HG02970 (cell line): Measurements from ENCODE around the gene TMEM250.

Experiments used
- ATAC-seq: cut with Tn5 transposase; IDR thresholded peaks from one replicate; pipeline ENCODE4 v1.9.1; 2021; ENCODE audit warnings: mild to moderate bottlenecking, moderate library complexity, moderate number of reproducible peaks; ENCODE audit not compliant: unreplicated experiment, low FRiP score

TMEM250 gene

DNA sequence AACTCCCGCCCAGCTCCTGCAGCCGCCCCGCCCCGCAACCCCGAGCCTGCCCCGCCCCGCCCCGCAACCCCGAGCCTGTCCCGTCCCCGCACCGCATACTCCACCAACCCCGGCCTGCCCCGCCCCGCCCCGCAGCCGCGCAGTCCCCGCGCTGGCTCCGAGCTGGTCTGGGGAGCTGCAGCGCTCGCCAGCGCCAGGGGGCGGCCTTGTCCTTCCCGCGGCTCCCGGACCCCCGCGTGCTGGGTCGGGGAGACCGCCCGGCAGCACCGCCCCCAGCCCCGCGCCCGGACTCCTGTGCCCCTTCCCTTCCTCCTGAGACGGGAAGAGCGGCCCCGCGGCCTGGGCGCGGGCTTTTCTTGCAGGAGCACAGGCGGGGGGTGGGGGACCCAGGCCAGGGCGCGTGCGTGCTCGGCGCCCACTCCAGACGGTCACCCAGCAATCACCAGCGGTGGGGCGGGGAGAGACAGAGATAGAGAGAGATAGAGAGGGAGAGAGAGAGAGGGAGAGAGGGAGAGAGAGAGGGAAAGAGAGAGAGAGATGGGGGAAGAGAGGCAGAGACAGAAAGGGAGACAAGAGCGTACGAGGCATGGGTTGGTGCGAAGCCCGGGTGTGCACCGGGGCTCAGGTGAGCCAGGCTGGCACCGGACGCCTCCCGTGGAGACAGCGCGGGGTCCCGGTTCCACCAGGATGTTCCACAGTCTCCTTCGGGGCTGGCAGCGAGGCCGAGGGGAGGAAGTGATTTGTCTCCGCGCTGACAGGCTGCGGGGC, 14.7 kb upstream of the TMEM250 start:
- no peak for ATAC-seq

DNA sequence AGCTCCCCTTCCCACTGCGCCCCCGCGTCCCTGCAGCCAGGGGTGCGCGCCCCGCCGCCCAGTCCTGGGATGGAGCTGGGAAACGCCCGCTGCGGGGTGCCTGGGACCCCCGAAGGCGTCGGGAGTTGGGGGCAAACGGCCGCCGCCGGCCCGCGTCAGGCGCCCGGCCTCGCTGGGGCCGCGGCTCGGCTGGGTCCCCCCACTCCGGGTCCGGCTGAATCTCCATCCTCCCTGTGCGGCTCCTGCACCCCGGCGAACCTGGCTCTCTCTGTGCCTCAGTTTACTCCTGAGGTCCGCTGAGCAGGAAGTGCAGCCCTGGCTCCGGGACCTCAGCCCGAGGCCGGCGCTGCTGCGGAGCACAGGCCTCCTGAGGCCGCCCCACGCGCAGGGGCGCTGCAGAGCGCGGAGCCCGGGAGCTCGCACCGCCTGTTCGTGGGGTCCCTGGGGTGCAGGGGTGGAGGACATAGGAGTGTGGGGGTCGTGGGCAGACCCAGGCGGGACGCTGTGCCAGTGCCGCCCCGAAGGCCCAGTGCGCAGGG, 13.9 kb upstream of the TMEM250 start:
- ATAC-seq, result no peak

DNA sequence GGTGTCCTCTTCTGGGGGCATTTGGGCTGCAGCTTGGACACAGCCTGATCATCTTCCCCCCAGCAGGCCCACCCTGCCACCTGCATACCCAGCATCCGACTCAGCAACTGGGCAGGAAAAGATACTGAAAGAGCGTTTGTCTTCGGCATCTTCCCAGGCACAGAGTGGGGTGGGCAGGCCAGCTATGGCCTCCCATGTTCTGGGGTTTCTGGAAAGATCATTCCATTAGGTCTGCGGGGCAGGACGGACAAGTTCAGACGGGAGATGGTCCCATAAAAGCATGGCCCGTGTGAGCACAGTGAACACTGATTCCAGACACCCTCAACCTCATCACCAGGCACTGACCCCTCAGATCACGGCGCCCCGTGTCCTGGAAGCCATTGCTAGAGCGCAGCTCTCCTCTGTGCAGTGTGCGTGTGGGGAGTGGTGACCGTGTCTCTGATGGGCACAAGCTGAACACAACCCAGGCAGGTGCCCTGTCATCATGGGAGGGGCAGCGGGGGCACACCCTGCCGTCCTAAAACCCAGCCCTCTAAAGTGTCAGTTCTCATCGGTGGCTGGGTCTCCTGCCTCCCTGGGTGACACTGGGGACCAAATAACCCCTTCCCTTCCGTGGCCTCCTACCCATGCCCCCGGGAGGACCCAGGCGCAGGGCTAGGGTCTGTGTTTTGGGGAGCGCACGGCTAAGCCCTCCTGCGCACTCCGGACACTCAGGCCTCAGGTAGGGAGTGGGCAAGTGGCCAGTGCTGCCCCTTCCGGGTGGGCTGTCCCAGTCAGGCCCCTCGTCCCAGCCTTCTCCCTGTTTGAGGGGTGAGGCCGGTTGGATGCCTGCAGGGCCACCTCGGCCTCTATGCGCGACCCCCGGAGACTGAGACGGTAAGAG, 13.2 kb upstream of the TMEM250 start:
- no peak for ATAC-seq

DNA sequence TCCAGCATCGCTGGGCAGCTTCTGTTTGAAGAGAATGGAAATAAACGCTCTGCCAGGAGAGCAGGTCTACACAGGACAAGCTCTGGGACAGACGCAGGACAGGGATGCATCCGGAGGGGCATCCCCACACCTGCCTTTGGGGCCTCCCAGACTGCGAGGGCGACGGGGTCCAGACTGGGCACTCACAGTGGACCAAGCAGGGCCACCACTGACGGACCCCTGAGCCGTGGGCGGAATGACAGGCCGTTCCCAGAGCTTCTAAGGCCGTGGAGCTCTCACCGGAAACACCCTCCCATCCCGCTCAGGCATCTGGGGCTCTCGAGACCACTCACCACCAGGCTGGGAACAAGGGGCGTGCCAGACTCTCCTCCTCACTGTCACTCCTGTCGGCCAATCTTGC, 10.5 kb upstream of the TMEM250 start:
- no peak for ATAC-seq

DNA sequence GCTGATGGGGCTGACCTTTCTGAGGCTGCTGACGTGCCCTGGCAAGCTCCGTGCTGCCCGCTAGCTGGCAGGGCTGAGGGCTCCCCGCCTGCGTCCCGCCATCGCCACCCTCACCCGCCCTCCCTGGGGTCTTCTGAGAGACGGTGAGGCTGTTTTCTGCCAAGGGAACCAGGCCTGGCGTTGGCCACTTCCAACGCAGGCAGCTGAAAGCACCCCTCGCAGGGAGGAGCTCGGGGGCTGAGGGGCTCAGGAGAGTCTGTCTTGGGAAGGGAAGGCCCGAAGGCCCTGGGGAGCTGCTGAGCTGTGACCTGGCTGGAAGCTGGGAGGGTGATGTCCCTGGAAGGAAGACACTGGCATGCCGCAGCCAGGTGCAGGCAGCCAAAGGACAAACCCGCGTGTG, 9.8 kb upstream of the TMEM250 start:
- no peak for ATAC-seq

DNA sequence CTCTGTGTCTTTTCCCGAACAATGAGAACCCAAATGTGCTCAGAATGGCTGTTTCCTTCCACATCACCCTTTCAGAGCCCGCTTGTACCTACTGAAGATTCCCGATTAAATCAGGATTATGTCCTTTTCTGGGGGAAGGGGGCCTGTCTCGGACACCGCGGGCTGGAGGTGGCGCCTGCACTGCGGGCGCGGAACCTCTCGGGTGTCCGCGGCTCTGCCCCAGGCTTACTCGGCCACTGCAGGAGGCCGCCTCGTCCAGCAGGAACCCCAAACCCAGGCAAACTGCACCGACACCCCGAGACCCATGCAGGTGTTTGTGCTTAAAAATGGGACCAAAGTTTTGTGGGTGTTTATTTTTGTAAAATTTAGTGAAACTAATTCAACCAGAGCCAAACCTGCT, 8.6 kb upstream of the TMEM250 start:
- no peak for ATAC-seq

DNA sequence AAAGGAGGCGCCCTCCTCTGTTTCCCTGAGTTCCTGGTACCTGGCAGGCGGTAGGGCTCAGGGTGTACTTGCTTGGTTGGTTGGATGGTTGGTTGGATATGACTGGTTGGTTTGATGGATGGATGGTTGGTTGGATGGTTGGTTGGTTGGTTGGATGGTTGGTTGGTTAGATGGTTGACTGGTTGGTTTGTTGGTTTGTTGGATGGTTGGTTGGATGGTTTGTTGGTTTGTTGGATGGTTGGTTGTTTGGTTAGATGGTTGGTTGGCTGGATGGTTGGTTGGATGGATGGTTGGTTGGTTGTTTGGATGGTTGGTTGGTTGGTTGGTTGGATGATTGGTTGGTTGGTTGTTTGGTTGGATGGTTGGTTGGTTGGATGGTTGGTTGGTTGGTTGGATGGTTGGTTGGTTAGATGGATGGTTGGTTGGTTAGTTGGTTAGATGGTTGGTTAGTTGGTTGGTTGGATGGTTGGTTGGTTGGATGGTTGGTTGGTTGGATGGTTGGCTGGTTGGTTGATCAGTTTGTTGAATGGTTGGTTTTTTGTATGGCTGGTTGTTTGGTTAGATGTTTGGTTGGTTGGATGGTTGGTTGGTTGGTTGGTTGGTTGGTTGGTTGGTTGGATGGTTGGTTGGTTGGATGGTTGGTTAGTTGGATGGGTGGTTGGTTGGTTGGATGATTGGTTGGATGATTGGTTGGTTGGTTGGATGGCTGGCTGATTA, 6.5 kb upstream of the TMEM250 start:
- ATAC-seq, result no peak

DNA sequence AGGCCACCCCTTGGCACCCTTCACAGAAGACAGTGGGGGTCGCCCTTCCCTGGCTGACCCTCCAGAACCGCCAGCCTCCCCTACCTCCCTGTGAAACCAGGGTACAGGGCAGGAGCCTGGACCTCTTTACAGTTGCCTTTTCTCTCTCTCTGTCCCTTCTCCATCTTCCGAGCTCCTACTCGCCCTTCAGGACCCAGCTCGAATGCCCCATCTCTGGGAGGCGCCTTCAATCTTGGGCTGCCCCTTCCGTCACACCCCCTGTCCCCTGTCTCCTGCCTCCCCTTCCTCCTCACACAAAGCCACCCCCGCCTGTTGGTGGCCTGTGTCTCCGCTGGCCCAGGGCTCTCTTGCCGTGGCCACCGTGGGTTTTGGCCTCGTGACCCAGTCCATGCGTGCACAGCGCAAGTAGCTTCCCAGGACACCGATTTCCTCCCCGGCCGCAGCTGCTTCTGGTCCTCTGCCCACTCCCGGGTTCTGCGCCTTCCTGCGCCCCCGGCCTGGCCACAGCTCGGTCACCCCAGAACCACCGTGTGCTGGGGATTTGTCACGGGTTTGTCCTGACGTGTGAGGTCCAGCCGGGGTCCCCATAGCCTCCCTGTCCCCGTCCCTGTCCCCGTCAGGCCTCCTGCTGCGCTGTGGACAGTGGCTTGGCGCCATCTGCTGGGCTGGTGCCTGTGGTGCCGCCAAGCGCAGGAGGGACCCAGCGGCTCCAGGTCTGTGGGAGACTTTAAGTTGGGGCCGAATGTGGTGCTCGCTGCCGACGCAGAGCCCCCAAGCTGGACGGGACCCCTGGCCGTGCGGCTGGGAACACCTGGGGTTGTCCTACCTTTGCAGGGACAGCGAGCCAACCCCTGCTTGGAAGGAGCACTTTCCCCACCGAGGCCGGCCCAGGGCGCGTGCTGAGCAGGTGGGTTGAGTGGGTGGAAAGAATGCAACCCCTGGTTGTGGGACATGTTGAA, 4.0 kb upstream of the TMEM250 start:
- no peak for ATAC-seq

DNA sequence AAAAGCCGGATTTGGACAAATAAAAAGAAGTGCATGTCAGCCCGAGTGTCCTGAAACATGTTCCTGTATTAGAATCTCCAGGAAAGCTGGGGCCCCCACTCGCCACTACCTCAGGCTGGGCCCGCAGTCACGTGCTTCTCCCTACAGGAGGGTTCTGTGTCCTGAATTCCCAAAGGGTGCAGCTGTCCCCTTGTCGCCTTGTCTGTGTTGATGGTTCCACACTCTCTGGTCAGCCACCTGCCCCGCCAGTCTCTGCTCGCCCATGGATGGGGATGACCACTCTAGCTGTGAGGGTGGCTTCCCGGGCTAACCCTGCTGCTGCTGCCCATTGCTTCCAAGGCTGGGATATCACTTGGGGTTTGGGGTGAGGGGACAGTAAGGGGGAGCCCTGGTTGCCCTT, 3.1 kb upstream of the TMEM250 start:
- no peak for ATAC-seq

DNA sequence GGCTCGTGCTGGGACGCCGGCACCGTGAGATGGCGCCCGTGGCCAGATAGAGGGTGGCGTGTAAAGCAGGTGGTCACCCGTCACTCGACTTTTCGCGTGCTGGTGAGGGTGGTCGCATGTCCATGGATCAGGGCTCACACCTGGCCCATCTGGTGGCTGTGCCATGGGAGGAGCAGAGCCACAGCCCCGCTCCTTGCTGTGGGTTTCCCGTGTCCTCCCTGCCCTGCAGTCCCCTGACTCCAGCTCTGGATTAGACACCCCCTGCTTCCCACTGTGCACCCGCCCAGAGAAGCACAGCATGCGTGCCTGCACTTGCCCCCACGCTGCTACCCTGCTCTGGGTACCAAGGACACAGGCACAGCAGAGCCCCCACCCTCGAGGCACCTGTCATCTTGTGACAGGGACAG, 1.8 kb upstream of the TMEM250 start:
- no peak for ATAC-seq

DNA sequence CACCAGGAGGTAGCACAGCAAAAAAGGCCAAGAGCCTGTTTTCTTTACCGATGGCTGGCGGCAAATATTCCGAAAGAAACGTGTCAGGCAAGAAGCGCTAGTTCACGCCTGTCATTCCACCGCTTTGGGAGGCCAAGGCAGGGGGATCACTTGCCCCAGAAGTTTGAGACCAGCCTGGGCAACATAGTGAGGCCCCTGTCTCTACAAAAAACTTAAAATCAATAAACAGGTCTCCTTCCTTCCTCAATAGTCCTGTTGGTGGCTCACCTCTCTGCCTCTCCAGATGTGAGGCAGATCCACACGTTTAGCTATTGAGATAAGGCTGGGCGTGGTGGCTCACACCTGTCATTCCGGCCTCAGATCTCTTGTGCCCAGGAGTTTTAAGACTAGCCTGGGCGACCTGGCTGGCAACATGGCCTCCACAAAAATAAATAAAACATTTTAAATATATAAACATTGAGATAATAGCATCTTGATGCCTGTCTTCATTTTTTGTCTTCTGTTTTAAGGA, 1.3 kb upstream of the TMEM250 start:
- ATAC-seq, result no peak

DNA sequence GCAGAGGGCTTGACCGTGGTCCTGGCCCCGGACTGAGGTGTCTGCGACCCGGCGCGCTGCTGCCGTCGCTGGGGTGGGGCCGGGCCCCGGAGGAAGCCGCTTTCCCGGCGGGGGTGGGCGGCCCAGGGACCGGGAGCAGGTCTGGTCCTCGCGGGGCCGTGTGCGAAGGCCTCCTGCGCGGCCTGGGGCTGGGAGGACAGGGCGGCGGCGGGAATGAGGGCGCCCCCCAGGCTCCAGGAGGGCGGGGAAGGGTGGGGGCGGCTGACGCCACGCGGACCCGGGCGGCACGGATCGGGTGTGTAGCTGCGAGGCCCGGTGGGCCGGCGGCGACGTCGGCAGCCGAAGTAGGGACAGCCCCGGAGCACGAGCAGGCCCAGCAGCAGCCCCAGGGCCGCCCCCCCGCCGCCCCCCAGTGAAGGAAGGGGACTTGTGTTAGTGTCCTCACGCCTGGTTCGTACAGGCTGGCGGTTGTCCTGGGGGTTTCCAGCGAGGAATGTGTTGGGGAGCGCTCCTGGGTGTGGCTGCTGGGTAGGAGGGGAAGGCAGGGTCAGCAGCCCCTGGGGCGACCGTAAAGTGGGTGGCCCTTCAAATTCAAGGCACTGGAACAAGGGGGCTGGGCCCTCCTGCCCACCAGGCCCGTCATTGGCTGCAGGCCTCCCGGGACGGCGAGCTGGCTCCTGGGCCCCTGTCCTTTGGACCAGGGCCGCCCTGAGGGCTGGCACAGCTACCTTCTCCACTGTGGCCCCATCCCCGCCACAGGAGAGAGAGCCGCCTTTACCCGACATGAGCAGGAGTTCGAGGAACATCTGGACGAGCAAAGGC, 597 bp upstream of the TMEM250 start:
- ATAC-seq, result no peak

DNA sequence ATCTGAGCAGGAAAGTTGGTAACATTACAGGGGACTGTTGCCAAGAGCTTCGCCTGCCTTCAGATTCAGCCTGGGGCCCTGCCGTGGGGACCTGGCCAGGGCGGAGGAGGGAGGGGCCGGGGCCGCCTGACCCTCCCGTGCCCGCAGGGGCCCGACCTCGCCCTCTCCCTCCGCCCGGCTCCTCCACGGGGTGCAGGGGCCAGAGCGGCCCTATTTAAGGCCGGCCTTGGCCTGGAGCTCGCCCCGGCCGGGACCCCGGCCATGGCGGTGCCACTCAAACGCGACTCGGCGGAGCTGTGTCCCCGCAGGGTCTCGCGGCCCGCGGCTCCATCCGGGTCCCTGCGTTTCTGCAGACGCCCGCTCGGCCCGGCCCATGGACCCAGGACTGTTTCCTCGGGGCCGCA, 757 bp downstream of the TMEM250 start:
- peak; percentile 0 for ATAC-seq

DNA sequence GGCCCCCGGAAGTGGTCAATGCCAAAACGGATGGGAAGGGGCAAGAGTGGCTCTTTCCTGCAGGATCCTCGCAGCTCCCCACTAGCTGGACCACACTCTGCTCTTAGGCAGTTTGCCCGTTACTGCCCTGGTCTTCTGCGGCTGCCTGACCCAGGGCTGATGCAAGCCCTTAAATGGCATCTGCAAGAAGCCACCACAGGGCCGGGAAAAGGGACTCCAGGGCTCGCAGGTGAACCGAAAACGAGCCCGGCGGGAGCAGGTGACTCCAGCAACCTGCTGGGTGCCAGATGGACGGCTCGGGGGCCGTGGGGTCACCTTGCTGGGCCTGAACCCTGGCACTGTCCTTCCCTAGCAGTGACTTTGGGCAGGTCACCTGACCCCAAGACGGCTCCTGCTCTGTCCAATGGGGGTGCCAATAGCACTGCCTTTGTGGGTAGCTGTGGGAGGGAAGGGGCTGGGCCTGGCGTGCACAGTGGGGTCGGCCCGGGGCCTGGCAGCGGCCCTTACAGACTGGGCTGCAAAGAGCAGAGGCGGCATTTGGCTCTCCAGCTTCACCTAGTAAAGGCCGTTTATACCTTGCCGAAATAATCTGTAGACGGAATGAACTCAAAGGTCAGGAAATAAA, 1.3 kb downstream of the TMEM250 start:
- ATAC-seq, result no peak

DNA sequence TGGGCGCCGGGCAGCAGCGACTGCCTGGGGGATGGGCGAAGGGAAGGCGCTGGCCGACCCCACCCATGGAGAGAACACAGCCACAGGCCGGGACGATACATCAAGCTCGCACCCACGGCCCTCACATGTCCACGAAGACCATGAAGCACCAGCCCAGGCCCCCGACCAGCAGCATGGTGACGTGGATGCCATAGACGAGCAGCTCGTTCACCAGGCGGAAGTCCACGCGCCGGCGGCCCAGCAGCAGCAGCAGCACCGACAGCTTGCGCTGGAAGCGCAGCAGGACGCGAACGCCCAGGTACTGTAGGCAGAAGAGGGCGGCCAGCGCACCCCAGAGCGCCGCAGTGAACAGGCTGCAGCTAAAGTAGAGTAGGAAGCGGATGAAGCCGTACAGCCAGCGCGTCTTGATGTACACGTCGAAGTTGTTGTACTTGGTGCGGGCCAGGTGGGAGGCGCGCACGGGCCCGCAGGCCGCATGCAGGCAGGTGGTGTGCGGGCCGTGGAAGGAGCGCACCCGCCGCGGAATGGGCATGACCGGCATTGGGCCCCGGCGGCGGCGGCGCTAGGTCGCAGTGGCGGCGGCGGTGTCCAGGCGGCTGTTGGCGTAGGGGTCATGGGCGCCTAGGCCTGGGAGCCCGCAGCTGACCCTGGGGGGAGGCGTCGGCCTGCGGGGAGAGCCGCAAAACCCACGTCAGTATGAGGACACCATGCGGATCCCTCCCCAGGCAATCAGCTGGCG, 2.1 kb downstream of the TMEM250 start:
- no peak for ATAC-seq

DNA sequence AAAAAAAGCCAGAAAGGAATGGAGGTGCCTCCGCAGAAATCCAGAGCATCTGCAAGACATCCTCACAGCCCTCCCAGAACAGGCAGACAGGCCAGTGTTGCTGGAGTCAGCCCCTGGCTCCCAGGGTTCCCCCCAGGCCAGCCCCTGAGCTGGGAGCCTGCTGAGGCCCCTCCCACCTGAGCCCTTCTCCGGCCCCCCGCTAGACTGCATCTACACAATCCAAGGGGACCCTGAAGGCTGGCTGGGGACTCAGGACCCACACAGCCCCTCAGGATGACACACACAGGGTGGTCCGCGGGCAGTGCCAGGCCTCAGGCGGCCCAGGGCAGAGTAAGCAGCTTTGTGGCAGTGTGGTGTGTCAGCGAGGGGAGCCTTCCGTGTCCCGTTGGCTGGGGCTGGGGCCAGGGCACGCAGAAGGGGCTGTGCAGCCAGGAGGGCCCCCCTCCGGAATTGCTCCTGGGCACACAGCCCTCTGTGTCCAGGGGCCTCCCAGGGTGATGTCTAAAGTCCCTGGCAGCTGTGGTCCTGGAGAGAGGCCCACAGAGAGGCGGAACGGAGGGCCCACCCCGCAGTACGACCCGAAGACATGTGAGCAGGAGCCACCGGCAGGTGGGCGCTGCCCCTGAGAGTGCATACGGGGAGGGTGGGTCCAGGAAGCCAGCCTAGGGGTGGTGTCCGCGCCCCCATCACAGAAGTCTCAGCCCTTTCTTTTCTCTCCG, 2.9 kb downstream of the TMEM250 start:
- no peak for ATAC-seq

DNA sequence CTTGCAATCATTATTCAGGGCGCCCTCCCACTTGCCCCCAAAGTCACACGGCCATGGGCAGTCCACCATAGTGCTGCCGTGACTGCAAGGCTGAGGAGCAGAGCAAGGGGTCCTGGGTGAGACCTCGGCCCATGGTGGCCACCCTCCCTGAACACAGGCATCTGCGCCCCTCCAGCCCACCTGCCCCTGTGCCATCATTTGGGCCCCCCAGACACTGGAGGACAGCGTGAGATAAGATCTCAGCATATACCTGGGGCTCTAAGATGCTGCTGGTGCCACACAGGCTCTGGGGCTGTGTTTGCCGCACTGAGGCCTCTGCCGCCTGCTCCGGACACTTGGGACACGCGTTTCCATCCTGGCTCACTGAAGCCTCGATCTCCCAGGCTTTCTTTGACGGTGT, 3.5 kb downstream of the TMEM250 start:
- no peak for ATAC-seq
